GM21367 (cell line): ENCODE results near the gene TMEM184A.

Experiments used
- ATAC-seq: cut with Tn5 transposase; IDR thresholded peaks from one replicate; pipeline ENCODE4 v1.9.1; 2021; ENCODE audit not compliant: unreplicated experiment

Gene TMEM184A

GRCh38 chr7:1553512-1554210 lies 2.3 kb downstream of the TMEM184A start:
- no peak for ATAC-seq

- no peak for ATAC-seq
Measured at GRCh38 chr7:1552200-1552599, 3.8 kb downstream of the TMEM184A start.

- no peak for ATAC-seq
Measured at GRCh38 chr7:1550846-1551155, 5.2 kb downstream of the TMEM184A start.

GRCh38 chr7:1550005-1550845 lies 5.8 kb downstream of the TMEM184A start:
- no peak for ATAC-seq

DNA sequence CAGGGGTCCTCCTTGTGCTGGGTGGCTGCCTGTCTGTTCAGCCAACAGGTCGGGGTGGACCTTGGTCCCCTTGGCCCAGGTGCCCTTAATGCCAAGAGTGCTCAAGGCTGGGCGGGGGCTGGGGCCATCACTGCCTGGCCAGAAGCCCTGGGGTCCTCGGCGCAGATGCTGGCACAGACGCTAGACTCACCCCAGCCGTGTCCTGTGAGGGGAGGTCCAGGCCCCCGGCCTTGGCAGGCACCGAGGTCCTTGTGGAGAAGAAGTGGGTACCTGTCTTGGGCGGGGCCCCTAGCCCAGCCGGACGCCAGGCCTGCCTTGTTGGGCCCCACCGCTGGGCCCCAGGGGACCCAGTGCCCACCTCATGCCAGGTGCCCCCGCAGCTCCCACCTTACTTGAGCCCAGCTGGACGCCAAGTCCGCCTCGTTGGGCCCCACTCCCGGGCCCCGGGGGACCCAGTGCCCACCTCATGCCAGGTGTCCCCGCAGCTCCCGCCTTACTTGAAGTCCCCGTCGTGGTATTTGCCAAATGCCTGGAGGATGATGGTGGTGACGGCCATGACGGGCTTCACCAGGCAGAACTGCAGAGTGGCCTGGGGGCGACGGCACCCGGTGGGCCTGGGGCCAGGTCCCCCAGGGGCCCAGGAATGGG lies 6.5 kb downstream of the TMEM184A start:
- no peak for ATAC-seq

- ATAC-seq = no peak
Measured at GRCh38 chr7:1548944-1549343, 7.1 kb downstream of the TMEM184A start.

DNA sequence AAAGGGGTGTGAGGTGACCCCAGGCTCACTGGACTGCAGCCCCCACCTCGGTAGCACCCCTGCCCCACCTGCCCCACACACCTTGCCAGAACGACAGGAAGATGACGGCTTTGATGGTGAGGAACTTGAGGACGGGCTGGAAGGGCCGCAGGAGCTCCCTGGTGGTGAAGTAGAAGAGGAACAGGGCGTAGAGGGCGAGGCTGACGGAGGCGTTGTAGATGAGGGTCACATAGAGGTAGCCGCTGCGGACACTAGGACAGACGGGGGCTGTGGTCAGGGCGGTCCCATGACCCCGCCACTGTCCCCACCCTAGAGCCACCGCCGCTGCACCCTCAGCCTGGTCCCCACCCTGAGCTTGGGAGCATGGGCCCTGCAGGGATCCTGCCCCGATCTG lies 7.6 kb downstream of the TMEM184A start:
- no peak for ATAC-seq

DNA sequence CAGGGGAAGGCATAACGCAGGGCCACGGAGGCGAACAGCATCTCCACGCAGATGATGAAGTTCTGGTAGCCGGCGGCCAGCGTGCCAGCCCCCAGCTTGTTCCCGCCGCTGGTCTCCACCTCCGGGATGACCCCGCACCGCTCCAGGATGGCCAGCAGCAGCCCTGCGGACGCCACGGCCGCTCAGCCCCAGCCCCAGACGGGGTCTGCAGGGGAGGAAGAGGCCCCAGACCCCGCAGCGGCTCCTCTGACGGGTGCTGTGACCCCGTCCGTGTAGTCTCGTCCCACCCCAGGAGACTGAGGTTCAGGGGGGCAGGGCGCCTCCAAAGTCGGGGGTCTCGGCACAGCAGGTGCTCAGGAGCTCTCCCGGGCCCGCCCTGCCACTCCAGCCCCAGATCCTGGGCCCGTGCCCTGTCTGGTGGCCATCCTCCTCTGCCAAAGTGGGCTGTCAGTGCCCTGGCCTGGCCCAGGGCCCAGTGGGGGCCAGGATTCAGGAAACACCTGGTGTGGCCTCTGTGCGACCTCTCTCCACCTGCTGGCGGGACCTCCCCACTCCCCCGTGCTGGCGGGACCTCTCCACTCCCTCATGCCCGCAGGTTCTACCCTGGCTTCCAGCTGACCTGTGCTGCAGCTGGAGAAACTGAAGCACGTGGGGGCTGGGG lies 8.1 kb downstream of the TMEM184A start:
- ATAC-seq = no peak

DNA sequence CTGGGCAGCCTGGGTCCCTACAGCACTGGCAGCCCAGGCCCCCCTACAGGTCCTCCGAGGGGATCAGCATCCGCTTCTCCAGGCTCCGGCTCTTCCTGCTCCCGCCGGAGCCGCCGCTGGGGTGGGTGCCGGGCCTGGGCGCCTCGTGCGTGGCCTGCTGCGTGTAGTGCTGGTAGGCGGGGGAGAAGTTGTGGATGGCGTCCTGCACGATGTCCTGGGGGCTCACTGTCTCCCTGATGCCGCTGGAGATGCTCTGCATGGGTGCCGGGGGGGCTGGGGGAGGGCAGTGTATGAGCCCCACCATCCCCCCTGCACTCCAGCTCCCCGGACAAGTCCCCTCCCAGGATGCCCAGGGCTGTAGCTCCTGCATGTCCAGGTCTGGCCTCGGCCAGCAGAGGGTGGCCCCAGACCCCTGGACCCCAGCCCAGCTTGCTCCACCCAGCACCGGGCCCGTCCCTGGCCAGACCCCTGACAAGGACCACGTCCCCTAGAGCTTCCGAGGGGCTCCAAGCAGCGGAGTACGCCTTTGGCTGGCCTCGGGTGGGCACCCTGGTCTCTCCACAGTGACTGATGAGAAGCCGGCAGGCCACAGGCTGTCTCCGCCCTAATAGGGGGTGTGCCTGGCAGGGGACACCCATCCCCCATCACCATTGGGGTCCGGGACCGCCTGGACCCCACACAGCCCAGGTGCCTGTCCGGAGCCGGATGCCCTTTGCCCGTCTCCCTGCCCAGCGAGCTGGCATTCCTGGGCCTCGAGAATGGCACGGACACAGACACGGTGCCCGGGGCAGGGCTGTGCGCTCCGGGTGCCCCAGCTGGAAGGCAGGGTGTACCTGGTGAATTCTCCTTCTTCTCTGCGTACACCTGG lies 8.9 kb downstream of the TMEM184A start:
- ATAC-seq = no peak

GRCh38 chr7:1546274-1546908 lies 9.6 kb downstream of the TMEM184A start:
- ATAC-seq = no peak

- no peak for ATAC-seq
Measured at GRCh38 chr7:1545417-1546246, 10.4 kb downstream of the TMEM184A start.

DNA sequence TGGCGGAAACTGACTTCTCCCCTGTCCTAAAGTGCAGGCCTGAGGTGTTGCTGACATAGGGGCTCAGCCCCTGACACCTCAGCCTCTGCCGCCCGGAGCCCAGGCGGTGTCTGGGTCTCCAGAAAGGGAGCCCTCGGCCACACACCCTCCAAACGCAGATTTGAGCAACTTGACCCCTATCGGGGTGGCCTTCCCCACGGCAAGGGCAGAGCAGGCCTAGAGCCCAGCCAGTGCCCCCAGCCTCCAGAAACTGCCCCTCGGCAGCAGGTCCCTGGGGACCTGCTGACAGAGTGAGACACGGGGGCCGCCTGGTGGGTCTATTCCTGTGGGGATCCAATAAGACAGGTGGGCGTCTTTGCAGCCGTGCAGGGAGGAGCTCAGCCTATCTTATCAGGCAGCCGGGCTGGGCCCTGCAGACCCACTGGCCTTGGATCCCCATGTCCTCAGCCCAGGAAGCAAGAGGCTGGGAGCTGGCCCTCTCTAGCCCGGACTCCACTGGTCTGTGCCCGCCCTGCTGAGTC lies 11.0 kb downstream of the TMEM184A start:
- no peak for ATAC-seq

GRCh38 chr7:1544178-1544895 lies 11.7 kb downstream of the TMEM184A start:
- ATAC-seq = no peak

GRCh38 chr7:1543826-1544177 lies 12.2 kb downstream of the TMEM184A start:
- ATAC-seq = no peak

DNA sequence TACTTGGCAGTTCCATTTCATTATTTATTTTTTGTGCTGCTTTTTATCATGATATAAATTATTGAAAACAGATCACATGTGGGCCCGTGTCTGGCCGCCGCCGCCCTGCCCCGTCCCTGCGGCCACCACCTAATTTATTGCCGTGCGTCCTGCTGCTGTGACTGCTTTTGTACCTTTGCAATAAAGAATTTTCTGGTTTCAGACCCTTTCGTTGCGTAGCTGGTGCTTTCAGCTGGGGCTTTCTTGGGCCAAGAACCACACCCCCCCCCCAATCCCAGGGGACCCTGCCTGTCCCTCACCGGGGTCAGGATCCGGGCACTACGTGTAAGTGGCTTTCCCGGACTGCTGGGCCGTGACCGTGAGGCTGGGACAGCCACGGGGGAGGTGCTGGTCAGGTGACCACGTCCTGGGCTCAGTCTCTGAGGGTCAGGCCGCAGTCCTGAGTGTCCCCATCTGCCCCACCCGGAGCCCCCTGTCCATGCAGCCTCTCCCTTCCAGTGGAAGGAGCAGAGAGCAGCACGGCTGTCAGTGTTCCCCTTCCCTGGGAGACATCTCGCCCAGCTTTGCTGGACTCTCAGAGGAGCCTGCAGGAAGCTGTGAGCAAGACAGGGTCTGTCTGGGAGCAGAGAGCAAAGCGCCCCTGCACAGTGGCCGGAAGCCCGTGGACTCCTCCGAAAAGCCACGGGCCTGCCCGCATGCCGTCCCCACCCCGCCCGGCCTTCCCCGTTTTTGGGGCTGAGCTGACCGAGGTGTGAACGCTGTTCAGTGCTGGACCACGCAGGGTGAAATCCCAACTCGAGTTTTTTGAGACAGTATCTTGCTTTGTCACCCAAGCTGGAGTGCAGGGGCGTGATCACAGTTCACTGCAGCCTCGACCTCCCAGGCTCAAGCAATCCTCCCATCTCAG lies 12.9 kb downstream of the TMEM184A start:
- ATAC-seq = no peak

GRCh38 chr7:1542329-1542728 lies 13.7 kb downstream of the TMEM184A start:
- no peak for ATAC-seq

DNA sequence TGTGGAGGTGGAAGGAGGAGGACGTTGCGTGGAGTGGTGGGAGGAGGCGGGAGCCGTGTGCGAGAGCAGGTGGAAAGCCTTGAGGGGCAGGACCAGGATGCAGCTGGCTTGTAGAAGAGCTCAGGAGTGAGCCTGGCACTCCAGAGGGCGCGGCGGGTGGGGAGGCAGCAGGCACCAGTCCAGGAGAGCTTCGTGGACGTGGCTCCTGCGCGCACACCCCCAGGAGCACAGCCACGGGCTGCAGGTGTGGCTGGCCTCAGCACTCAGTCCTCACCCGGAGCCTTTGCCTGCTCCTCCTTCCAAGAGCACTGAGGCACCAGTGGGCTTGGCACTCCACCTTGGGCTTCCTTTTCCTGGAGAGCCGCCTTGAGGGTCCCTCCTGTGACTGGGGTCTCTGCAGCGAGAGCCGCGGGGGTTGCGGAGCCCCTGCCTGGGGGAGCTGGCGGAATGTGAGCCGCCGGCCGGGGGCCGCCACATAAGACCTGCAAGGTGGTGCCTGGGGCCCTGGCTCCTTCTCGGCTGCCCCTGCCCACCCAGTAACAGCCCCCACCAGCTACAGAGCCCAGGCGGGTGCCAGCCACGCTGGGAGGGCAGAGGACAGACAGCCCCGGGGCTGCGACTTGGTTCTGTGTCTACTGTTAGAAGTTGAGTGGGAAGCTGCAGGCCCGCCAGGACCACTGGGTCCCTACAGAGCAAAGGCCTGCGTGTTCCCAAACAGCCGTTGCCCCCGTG lies 14.4 kb downstream of the TMEM184A start:
- ATAC-seq = no peak
